ENCODE results near the gene FAM193B.

- no peak for TF ChIP-seq CTCF (IDR thresholded peaks at IDR 0.05)
- no peak for TF ChIP-seq POLR2A (IDR thresholded peaks at IDR 0.05)
Observed at GRCh38 chr5:177565046-177565445, 10.7 kb upstream of the FAM193B start.

Data from uterus (tissue), 2 donors.